Epidermal melanocyte (primary cell): Measurements from ENCODE around the gene SDS.

Source experiments
- DNase-seq: peaks from one replicate; pipeline ENCODE4 v3.0.0; 2011; ENCODE audit warnings: low spot score; ENCODE audit not compliant: insufficient read length

SDS gene

DNA sequence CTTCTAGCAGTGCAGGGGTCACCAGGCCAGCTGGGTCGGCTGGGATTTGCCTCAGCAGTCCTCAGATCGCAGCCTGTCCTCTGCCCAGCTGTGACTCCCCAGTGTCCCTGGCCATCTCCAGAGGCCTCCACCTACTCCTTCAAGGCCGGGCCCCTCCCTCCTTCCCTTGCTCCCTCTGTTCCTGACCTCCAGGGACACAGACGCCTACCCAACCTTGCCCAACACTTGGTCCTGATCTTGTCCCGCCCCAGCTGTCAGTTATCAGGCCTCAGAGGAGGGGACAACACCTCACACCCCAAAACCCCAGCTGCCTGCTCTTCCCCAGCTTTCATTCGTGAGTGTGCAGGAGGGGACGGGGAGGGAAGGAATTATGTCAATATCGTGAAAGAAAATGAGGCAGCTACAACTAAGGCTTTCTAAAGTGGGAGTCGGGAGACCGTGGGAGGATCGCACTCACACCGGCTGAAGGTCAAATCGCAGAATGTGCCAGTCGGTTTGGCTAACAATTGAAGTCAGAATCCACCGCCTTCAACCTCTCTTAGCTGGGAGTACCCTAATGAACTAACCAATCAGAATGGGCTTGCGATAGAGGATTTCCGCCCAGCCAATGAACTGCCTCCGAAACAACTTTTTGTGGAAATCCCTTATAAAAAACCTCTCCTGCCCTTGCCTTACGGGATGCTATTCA is 54.7 kb downstream of the SDS start:
- no peak for DNase-seq

GRCh38 chr12:113347892-113348291 is 55.8 kb downstream of the SDS start:
- DNase-seq, result no peak

- DNase-seq, result no peak
Measured at GRCh38 chr12:113347107-113347506, 56.6 kb downstream of the SDS start.

DNA sequence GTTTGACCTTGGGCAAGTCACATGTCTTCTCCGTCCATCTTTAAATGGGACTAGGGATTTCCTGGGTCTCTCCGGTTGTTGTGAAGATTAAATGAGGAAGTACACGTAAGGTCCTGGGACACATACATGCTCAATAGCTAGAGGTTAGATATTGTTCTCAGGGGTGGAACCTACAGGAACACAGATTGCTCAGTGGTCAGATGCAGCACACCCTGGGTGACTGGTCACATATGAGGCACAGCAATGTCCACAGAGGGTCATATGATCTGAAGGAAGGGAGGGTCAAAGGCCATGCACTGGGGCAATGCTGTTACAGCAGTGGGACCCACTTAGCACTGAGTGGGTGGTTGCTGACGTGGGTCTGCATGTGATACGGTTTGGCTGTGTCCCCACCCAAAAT is 57.3 kb downstream of the SDS start:
- no peak for DNase-seq

DNA sequence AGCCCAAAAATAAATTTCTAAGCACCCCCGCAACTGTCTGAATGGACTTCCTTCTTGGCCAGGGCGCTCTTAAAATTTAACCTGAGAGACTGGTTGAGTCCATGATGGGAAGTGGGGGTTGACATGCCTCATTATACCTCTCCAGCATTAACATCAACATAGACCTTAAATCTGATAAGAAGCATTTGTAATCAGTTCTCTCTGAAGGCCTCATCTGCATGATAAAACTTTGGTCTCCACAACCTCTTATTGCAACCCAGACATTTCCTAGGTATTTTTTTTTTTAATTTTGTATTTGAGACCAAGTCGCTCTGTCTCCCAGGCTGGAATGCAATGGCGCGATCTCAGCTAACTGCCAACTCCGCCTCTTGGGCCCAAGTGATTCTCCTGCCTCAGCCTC is 58.4 kb downstream of the SDS start:
- no peak for DNase-seq
